HCT116 (cell line): Measurements from ENCODE around the gene PAX7. TPM values are rescaled to one million over a fixed set of nuclear protein-coding genes. Genes with fewer than 3 reads are reported as not detected.

Source experiments
- ATAC-seq: fragments of 200-7000 bp; cut with Tn5 transposase; 2 replicates; pipeline ENCODE4 v1.9.1; 2020; ENCODE audit warnings: mild to moderate bottlenecking, moderate library complexity
- BruUV-seq: library from RNA; stranded (reverse); fragments of 400-500 nt; replicated peaks from 2 replicates; lab custom pipeline; 2021; lab: Mats Ljungman, UMichigan
- CTCF ChIA-PET: fragments of 300-600 bp; sonication (Branson Sonifier 250); formaldehyde crosslinking; loops from one replicate; lab custom pipeline; 2021; ENCODE audit warnings: antibody characterized with exemption; lab: Charles Lee
- POLR2A ChIA-PET: fragments of 300-600, 350-600 bp; sonication (Branson Sonifier 250); formaldehyde crosslinking; loops from one replicate; lab custom pipeline; 2021; ENCODE audit warnings: antibody characterized with exemption; lab: Charles Lee
- RAD21 ChIA-PET, 2 experiments: fragments of 300-600 bp; sonication (Branson Sonifier 250); formaldehyde crosslinking; loops; one replicate each; lab custom pipeline; 2023; ENCODE audit warnings: low total read pairs in 2 of 2; ENCODE audit not compliant: uncharacterized antibody in 2 of 2, unreplicated experiment in 2 of 2, low non-redundant PET in 1 of 2; lab: Charles Lee
- DNase-seq: peaks from one replicate; pipeline ENCODE4 v3.0.0-alpha.2; 2010; ENCODE audit warnings: low read depth, low spot score
- H2AFZ ChIP-seq: fragments of 200-600 bp; shearing (Covaris generic), sonication (generic); 2 replicates; pipeline ENCODE4 v1.6.1; 2017; ENCODE audit warnings: low read depth, mixed run types, mixed read lengths, antibody characterized with exemption, low read length; ENCODE audit not compliant: poor library complexity, severe bottlenecking
- H3K27ac ChIP-seq: 2 replicates; pipeline ENCODE4 v1.5.1; 2012; ENCODE audit warnings: low read depth, low read length
- H3K27me3 ChIP-seq: fragments of 200-600 bp; sonication (generic); 2 replicates; pipeline ENCODE4 v1.6.1; 2016; ENCODE audit warnings: mixed run types, low read length, mixed read lengths; ENCODE audit not compliant: insufficient read depth
- H3K36me3 ChIP-seq, 2 experiments: fragments of 200-500 bp in 1 of 2; fragments of 200-600 bp in 1 of 2; sonication (Bioruptor generic) in 1 of 2; sonication (generic) in 1 of 2; 2 replicates each; pipeline versions ENCODE4 v1.5.1 to v1.6.1; 2014 to 2016; ENCODE audit warnings: low read length in 2 of 2, inconsistent platforms in 1 of 2, mixed read lengths in 1 of 2, mixed run types in 1 of 2; ENCODE audit not compliant: insufficient read depth in 2 of 2, control insufficient read depth in 1 of 2
- H3K4me1 ChIP-seq, 2 experiments: fragments of 200-600 bp in 1 of 2; sonication (generic) in 1 of 2; 2 replicates each; pipeline versions ENCODE4 v1.5.1 to v1.6.1; 2012 to 2017; ENCODE audit warnings: low read length in 2 of 2, inconsistent platforms in 1 of 2, mild to moderate bottlenecking in 1 of 2, mixed read lengths in 1 of 2, mixed run types in 1 of 2, moderate library complexity in 1 of 2; ENCODE audit not compliant: insufficient read depth in 2 of 2, control insufficient read depth in 1 of 2
- H3K4me2 ChIP-seq: fragments of 200-600 bp; sonication (generic); 2 replicates; pipeline ENCODE4 v1.6.1; 2017; ENCODE audit warnings: mixed run types, low read length, mixed read lengths
- H3K4me3 ChIP-seq, 2 experiments: fragments of 200-600 bp in 1 of 2; sonication (generic) in 1 of 2; replicated peaks in 1 of 2; 2 replicates each; pipeline ENCODE4 v1.5.1; 2011 to 2016; ENCODE audit warnings: low read length in 2 of 2, control low read depth in 1 of 2, low read depth in 1 of 2, mild to moderate bottlenecking in 1 of 2, mixed read lengths in 1 of 2, mixed run types in 1 of 2
- H3K79me2 ChIP-seq: fragments of 200-600 bp; sonication (generic); 2 replicates; pipeline ENCODE4 v1.6.1; 2017; ENCODE audit warnings: mild to moderate bottlenecking, mixed run types, low read length, moderate library complexity, mixed read lengths; ENCODE audit not compliant: insufficient read depth
- H3K9ac ChIP-seq: fragments of 200-600 bp; sonication (generic); 2 replicates; pipeline ENCODE4 v1.6.1; 2016; ENCODE audit warnings: low read length, mixed read lengths
- H3K9me2 ChIP-seq: fragments of 200-600 bp; sonication (generic), shearing (Covaris generic); 2 replicates; pipeline ENCODE4 v1.6.1; 2017; ENCODE audit warnings: mixed run types, mild to moderate bottlenecking, moderate library complexity; ENCODE audit not compliant: insufficient read depth
- H3K9me3 ChIP-seq, 2 experiments: fragments of 200-500 bp in 1 of 2; fragments of 200-600 bp in 1 of 2; sonication (Bioruptor generic) in 1 of 2; sonication (generic) in 1 of 2; 2 replicates each; pipeline ENCODE4 v1.6.1; 2014 to 2017; ENCODE audit warnings: low read length in 2 of 2, mixed read lengths in 2 of 2, inconsistent platforms in 1 of 2, low read depth in 1 of 2, mild to moderate bottlenecking in 1 of 2, mixed run types in 1 of 2, moderate library complexity in 1 of 2; ENCODE audit not compliant: control insufficient read depth in 1 of 2, insufficient read depth in 1 of 2
- H4K20me1 ChIP-seq: fragments of 200-600 bp; sonication (generic), shearing (Covaris generic); 2 replicates; pipeline ENCODE4 v1.6.1; 2017; ENCODE audit warnings: mixed run types, mild to moderate bottlenecking, moderate library complexity; ENCODE audit not compliant: insufficient read depth
- ATF3 ChIP-seq: IDR thresholded peaks from 2 replicates; pipeline ENCODE4 v1.6.1; 2012
- CEBPB ChIP-seq: IDR thresholded peaks from 2 replicates; pipeline ENCODE4 v1.6.1; 2012; ENCODE audit warnings: low read depth
- CTCF ChIP-seq, 3 experiments: fragments of 200-600 bp in 1 of 3; sonication (generic) in 1 of 3; IDR thresholded peaks in 2 of 3; conservative IDR thresholded peaks in 1 of 3; 2 replicates each; pipeline ENCODE4 v1.5.1; 2012 to 2017; ENCODE audit warnings: low read depth in 2 of 3, low read length in 2 of 3, antibody characterized with exemption in 1 of 3, borderline replicate concordance in 1 of 3, control low read depth in 1 of 3, mild to moderate bottlenecking in 1 of 3, mixed read lengths in 1 of 3, mixed run types in 1 of 3, moderate library complexity in 1 of 3; ENCODE audit not compliant: insufficient read depth in 1 of 3
- EGR1 ChIP-seq: IDR thresholded peaks from 2 replicates; pipeline ENCODE4 v1.6.1; 2012; ENCODE audit warnings: low read depth
- EZH2phosphoT487 ChIP-seq: fragments of 200-600 bp; IDR thresholded peaks from 2 replicates; pipeline ENCODE4 v1.6.1; 2018; ENCODE audit warnings: antibody characterized with exemption, borderline replicate concordance
- FOSL1 ChIP-seq: IDR thresholded peaks from 2 replicates; pipeline ENCODE4 v1.6.1; 2012; ENCODE audit warnings: low read depth
- RAD21 ChIP-seq: IDR thresholded peaks from 2 replicates; pipeline ENCODE4 v1.6.1; 2012; ENCODE audit warnings: low read depth, mild to moderate bottlenecking
- REST ChIP-seq: IDR thresholded peaks from 2 replicates; pipeline ENCODE4 v1.6.1; 2012; ENCODE audit warnings: low read depth
- SIN3A ChIP-seq: IDR thresholded peaks from 2 replicates; pipeline ENCODE4 v1.6.1; 2012; ENCODE audit warnings: low read depth
- SRF ChIP-seq: IDR thresholded peaks from 2 replicates; pipeline ENCODE4 v1.6.1; 2012; ENCODE audit warnings: low read depth
- TCF7L2 ChIP-seq: IDR thresholded peaks from 2 replicates; pipeline ENCODE4 v1.7.0; 2011; ENCODE audit warnings: borderline replicate concordance, inconsistent platforms; ENCODE audit not compliant: insufficient read depth, insufficient read length; ENCODE audit errors: extremely low read depth
- ZBTB33 ChIP-seq: IDR thresholded peaks from 2 replicates; pipeline ENCODE4 v1.6.1; 2011; ENCODE audit warnings: mild to moderate bottlenecking, low read length, moderate library complexity; ENCODE audit not compliant: insufficient replicate concordance; ENCODE audit errors: extremely low read depth
- ZNF274 ChIP-seq: fragments of 200-500 bp; sonication (Bioruptor generic); IDR thresholded peaks from 2 replicates; pipeline ENCODE4 v1.6.1; 2014; ENCODE audit warnings: mild to moderate bottlenecking, low read depth, low read length, inconsistent platforms
- intact Hi-C: fragments of 100-400 bp; cut with micrococcal nuclease; formaldehyde crosslinking; loops from 2 replicates; pipeline ENCODE4 v1.10.0; 2022
- total RNA-seq: library from RNA; stranded (reverse); gene quantifications from one replicate; pipeline ENCODE4 v1.2.1, GENCODE V29; 2021; ENCODE audit not compliant: unreplicated experiment

PAX7 gene
- total RNA-seq, 1 experiment from 2014 or later, result not detected

- H3K36me3 ChIP-seq, result no peaks in the 10 kb centered on the region
- POLR2A ChIA-PET, result no interaction called here
- H4K20me1 ChIP-seq, result no peaks in the 10 kb centered on the region
- CTCF ChIA-PET, result no interaction called here
- intact Hi-C loops, result no loop called here
- H3K27ac ChIP-seq, result no peak overlapping the region
- H3K9ac ChIP-seq, result no peak overlapping the region
- ATAC-seq (no peak), DNase-seq (no peak)
- no TSS peak for BruUV-seq
- peaks cover 9% of the 10 kb centered on the region; the same call in 1 of the 2 replicates for H3K27me3 ChIP-seq
- TF ChIP-seq SIN3A, result no peak
- RAD21 ChIA-PET, result no interaction called here
- no peak overlapping the region for H3K4me2 ChIP-seq
- no peaks in the 10 kb centered on the region for H3K79me2 ChIP-seq
- H3K9me2 ChIP-seq, result no peaks in the 10 kb centered on the region
- H3K4me1 ChIP-seq, result no peaks in the 10 kb centered on the region
- no peaks in the 10 kb centered on the region for H3K9me3 ChIP-seq
- H2AFZ ChIP-seq, result no peak overlapping the region
- H3K4me3 ChIP-seq, result no peak overlapping the region
These were observed 97.3 kb downstream of the PAX7 start for GRCh38 chr1:18727956-18728355.

GRCh38 chr1:18730321-18730720 lies 99.7 kb downstream of the PAX7 start:
- intact Hi-C loops, result no loop called here
- ChIA-PET POLR2A (no interaction called here), CTCF (no interaction called here), RAD21 (no interaction called here)
- Histone ChIP-seq H3K4me2 (no peak overlapping the region), H3K4me1 (no peaks in the 10 kb centered on the region), H3K79me2 (no peaks in the 10 kb centered on the region), H3K9me2 (no peaks in the 10 kb centered on the region), H3K27ac (no peak overlapping the region), H4K20me1 (no peaks in the 10 kb centered on the region), H3K4me3 (no peak overlapping the region), H3K9me3 (no peaks in the 10 kb centered on the region), H2AFZ (no peak overlapping the region), H3K9ac (no peak overlapping the region), H3K36me3 (no peaks in the 10 kb centered on the region), H3K27me3 (peaks cover 16% of the 10 kb centered on the region; the same call in 1 of the 2 replicates)
- no TSS peak for BruUV-seq
- DNase-seq (no peak), ATAC-seq (no peak)
- no peak for TF ChIP-seq REST
- TF ChIP-seq RAD21, result no peak
- no peak for TF ChIP-seq CEBPB
- TF ChIP-seq SRF, result no peak
- TF ChIP-seq EZH2phosphoT487, result no peak
- no peak for TF ChIP-seq CTCF (IDR thresholded peaks at IDR 0.05 in 2 of 3, conservative IDR thresholded peaks at IDR 0.05 in 1 of 3; ENCODE audit: borderline replicate concordance in 1 of 3, insufficient read depth in 1 of 3, low read depth in 2 of 3, low read length in 2 of 3)
- no peak for TF ChIP-seq FOSL1
- TF ChIP-seq ZNF274, result no peak
- TF ChIP-seq ZBTB33, result no peak
- TF ChIP-seq TCF7L2, result no peak
- no peak for TF ChIP-seq EGR1
- TF ChIP-seq ATF3, result no peak
